Muscle of leg (tissue), 11 donors: Measurements from ENCODE around the gene ATP2B1. TPM values are rescaled to one million over a fixed set of nuclear protein-coding genes. Genes with fewer than 3 reads are reported as not detected.

Experiments
- DNase-seq: peaks from one replicate; pipeline ENCODE4 v3.0.0; 2013
- H3K27ac ChIP-seq: one replicate; pipeline ENCODE4 v1.5.1; 2013; ENCODE audit warnings: mild to moderate bottlenecking, low read length, control low read depth
- H3K27me3 ChIP-seq: one replicate; pipeline ENCODE4 v1.6.1; 2013; ENCODE audit warnings: low read length; ENCODE audit not compliant: control insufficient read depth, insufficient read depth
- H3K36me3 ChIP-seq: one replicate; pipeline ENCODE4 v1.6.1; 2013; ENCODE audit warnings: low read length; ENCODE audit not compliant: control insufficient read depth, insufficient read depth
- H3K4me1 ChIP-seq: one replicate; pipeline ENCODE4 v1.6.1; 2013; ENCODE audit warnings: low read length; ENCODE audit not compliant: control insufficient read depth, insufficient read depth
- H3K4me3 ChIP-seq: one replicate; pipeline ENCODE4 v1.5.1; 2013; ENCODE audit warnings: low read length, control low read depth
- H3K9me3 ChIP-seq: replicated peaks from 2 replicates; pipeline ENCODE4 v1.6.1; 2013; ENCODE audit warnings: low read depth, low read length; ENCODE audit not compliant: control insufficient read depth
- WGBS: methylation state at CpG from one replicate; pipeline ENCODE4 v1.1.5; 2013; ENCODE audit warnings: missing lambda C conversion rate; ENCODE audit not compliant: insufficient coverage; 5-methylcytosine and 5-hydroxymethylcytosine counted together
- polyA plus RNA-seq, 8 donors: library from polyadenylated mRNA; unstranded; fragments of 120-200 nt; gene quantifications; one replicate each; pipeline versions ENCODE4 v1.2.1 to v1.2.3, GENCODE V29; 2013; ENCODE audit warnings: inconsistent platforms in 1 of 8, low replicate concordance in 1 of 8; ENCODE audit not compliant: insufficient read length in 8 of 8, insufficient read depth in 1 of 8
- total RNA-seq: library from RNA; stranded (reverse); fragments of 120-200 nt; gene quantifications from one replicate; pipeline ENCODE4 v1.2.4, GENCODE V29; 2013

ATP2B1 gene
- total and polyA plus RNA-seq, 9 donors, result 59.3 to 112 (median 87.4) TPM

DNA sequence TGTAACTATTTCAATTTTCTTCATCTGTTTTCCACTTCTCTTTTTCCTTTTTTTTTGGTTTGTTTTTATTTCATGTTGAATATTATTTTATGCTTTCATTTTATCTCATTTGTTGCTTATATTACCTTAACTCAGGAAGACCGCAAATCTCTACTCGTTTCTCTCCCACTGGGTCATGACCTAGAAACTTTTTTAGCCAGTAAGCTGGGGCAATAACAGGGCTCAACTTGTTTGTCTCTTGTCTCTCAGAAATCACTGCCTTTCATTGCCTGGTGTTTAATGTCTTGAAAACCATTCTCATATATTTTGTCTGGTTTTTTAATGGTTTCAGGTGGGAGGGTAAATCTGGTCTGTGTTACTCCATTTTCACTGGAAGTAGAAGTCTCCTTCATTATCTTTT lies 36.6 kb upstream of the ATP2B1 start:
- Histone ChIP-seq H3K36me3 (no peaks in the 10 kb centered on the region), H3K27ac (no peak overlapping the region), H3K27me3 (no peaks in the 10 kb centered on the region), H3K9me3 (peaks cover 4% of the 10 kb centered on the region), H3K4me3 (no peak overlapping the region), H3K4me1 (no peaks in the 10 kb centered on the region)
- no peak for DNase-seq
- WGBS, result no CpG with 5 or more reads among the region's 2 CpGs

DNA sequence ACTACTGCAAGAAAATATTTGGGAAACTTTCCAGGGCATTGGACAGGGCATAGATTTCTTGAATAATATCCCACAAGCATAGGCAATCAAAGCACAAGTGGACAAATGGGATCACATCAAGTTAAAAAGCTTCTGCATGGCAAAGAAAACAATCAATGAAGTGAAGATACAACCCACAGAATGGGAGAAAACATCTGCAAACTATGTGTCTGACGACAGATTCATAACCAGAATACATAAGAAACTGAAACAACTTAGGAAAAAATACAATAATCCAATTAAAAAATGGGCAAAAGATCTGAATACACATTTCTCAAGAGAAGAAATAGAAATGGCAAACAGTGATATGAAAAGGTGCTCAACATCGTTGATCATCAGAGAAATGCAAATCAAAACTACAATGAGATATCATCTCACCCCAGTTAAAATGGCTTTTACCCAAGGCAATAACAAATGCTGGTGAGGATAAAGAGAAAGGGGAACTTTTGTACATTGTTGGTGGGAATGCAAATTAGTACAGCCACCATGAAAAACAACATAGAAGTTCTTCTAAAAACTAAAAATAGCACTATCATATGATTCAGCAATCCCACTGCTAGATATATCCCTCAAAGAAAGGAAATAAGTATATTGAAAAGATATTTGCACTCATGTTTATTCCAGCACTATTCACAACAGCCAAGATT lies 33.8 kb upstream of the ATP2B1 start:
- no peak overlapping the region for H3K4me3 ChIP-seq
- H3K4me1 ChIP-seq, result no peaks in the 10 kb centered on the region
- no peak overlapping the region for H3K27ac ChIP-seq
- peaks cover 4% of the 10 kb centered on the region for H3K9me3 ChIP-seq
- H3K27me3 ChIP-seq, result no peaks in the 10 kb centered on the region
- no peaks in the 10 kb centered on the region for H3K36me3 ChIP-seq
- DNase-seq, result no peak
- no CpG with 5 or more reads among the region's 2 CpGs for WGBS

DNA sequence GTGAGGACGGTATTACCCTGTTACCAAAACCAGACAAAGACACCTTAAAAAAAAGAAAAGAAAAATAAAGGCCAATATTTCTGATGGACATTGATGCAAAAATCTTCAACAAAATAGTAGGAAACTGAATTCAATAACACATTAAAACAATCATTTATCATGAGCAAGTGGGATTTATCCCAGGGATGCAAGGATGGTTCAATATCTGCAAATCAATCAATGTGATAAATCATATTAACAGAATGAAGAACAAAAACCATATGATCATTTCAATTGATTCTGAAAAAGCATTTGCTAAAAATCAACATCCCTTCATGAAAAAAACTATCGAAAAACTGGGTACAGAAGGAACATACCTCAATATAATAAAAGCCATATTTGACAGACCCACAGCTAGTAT lies 32.3 kb upstream of the ATP2B1 start:
- Histone ChIP-seq H3K27me3 (no peaks in the 10 kb centered on the region), H3K9me3 (peaks cover 4% of the 10 kb centered on the region), H3K4me3 (no peak overlapping the region), H3K4me1 (no peaks in the 10 kb centered on the region), H3K36me3 (no peaks in the 10 kb centered on the region), H3K27ac (no peak overlapping the region)
- no peak for DNase-seq
- no CpG with 5 or more reads among the region's 2 CpGs for WGBS

DNA sequence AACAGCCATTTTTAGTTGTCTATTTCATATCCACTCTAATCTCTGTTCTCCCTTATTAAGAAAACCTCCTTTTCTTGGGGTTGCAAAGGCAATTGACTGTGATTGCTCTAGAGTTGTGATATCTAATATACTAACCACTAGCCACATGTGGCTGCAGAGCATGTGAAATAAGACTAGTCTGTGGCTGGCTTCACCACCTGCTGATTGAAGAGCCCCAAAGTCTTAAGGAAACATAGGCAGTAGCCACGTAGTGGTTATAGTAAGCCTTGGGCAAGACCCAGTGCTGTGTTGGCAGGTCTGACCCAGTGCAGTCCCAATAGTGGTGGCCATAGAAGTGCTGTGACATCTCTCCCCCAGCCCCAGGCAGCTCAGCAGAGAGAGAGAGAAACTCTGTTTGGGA lies 28.4 kb upstream of the ATP2B1 start:
- Histone ChIP-seq H3K4me1 (no peaks in the 10 kb centered on the region), H3K4me3 (no peak overlapping the region), H3K36me3 (no peaks in the 10 kb centered on the region), H3K27ac (no peak overlapping the region), H3K9me3 (peaks cover 11% of the 10 kb centered on the region), H3K27me3 (no peaks in the 10 kb centered on the region)
- no peak for DNase-seq
- 100% methylated on average over 1 of the region's 1 CpG for WGBS

DNA sequence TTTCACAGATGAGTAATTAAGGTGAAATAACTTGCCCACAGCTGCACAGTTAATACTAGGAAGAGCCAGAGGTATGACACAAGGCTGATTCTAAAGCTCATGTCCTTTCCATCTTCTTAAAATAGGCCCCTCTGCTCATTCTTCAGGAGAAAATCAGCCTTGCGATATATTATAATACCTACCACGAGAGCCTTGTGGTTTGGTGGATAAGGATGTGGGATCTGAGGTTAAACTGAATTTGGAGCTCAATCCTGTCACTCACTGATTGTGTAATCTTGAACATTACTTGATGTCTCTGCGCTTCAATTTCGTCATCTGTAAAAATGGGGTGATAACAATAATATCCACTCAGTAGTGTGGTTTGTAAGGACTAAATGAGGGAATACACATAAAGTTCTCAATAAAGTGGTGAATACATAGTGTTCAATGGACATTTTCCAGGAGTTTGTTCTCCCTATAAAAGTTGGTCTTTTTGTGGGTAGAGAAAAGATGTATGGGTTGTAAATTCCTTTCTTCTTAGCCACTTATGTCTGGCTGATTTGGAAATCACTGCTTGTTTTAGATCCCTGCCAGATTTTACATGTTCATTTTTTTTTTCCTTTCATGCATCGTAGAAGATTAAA lies 25.1 kb upstream of the ATP2B1 start:
- H3K27me3 ChIP-seq, result no peaks in the 10 kb centered on the region
- no peak overlapping the region for H3K27ac ChIP-seq
- H3K36me3 ChIP-seq, result no peaks in the 10 kb centered on the region
- no peak for DNase-seq
- peaks cover 7% of the 10 kb centered on the region for H3K9me3 ChIP-seq
- no CpG with 5 or more reads among the region's 5 CpGs for WGBS
- no peaks in the 10 kb centered on the region for H3K4me1 ChIP-seq
- no peak overlapping the region for H3K4me3 ChIP-seq

DNA sequence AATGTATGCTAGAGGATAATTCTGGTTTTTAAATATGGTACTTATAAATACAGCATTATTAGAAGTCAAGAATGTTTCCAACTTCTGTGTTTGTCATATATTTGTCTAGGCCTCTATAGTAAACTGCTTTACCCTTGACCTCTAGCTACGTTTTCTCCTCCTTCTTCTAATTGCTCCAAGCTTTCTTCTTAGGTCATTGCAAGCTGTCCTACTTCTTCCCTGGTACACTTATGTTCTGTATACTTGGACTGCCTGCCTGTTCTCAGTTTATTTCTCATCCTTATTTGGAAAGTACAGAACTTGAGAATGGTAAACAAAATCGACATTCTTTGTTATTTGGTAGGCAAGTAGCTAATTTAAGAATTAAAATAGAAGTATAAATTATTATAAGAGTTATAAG lies 23.9 kb upstream of the ATP2B1 start:
- H3K36me3 ChIP-seq, result no peaks in the 10 kb centered on the region
- no peak for DNase-seq
- H3K9me3 ChIP-seq, result peaks cover 7% of the 10 kb centered on the region
- no peaks in the 10 kb centered on the region for H3K27me3 ChIP-seq
- 50% methylated on average over 1 of the region's 2 CpGs for WGBS
- H3K4me1 ChIP-seq, result no peaks in the 10 kb centered on the region
- no peak overlapping the region for H3K4me3 ChIP-seq
- no peak overlapping the region for H3K27ac ChIP-seq

DNA sequence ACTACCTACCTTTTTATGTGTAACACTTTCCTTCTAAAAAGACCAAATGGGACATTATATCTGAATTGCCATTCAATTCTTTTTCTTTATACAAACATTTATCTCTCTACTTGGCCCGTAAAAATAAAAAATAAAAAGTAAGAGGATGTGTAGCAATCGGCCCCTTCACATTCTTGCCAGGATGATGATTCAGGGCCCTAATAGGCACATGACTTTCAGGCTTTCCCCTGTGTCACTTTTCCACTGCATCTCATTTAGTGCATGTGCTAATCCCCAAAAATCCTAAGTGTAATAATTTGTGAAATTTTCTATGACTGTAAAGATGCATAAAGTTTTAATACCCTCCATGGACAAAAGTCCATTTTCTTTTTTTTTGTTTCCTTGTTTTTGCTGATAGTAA lies 23.0 kb upstream of the ATP2B1 start:
- Histone ChIP-seq H3K4me1 (no peaks in the 10 kb centered on the region), H3K36me3 (no peaks in the 10 kb centered on the region), H3K4me3 (no peak overlapping the region), H3K27ac (no peak overlapping the region), H3K27me3 (no peaks in the 10 kb centered on the region), H3K9me3 (peaks cover 7% of the 10 kb centered on the region)
- WGBS, result no CpG with 5 or more reads among the region's 2 CpGs
- no peak for DNase-seq

DNA sequence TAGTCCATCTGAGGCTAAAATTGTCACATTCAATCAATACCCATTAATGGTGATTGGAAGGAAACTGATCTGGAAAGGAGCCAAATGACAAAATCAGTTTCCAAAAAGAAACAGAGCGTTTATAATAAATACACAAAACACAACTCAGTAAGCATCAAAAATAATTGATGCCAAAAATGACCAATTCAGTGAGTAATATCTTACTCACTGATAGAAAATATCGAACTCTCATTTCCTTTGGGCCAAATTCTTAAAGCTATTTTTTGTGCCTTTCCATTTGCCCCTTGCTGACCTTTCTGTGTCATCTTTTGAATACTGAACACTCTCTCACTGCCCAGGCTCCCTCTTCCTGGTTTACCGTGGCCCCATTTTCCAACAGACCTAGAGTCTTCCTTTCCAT lies 22.5 kb upstream of the ATP2B1 start:
- Histone ChIP-seq H3K4me1 (no peaks in the 10 kb centered on the region), H3K9me3 (peaks cover 7% of the 10 kb centered on the region), H3K4me3 (no peak overlapping the region), H3K36me3 (no peaks in the 10 kb centered on the region), H3K27ac (no peak overlapping the region), H3K27me3 (no peaks in the 10 kb centered on the region)
- DNase-seq, result no peak
- WGBS, result 89% methylated on average over 1 of the region's 3 CpGs

DNA sequence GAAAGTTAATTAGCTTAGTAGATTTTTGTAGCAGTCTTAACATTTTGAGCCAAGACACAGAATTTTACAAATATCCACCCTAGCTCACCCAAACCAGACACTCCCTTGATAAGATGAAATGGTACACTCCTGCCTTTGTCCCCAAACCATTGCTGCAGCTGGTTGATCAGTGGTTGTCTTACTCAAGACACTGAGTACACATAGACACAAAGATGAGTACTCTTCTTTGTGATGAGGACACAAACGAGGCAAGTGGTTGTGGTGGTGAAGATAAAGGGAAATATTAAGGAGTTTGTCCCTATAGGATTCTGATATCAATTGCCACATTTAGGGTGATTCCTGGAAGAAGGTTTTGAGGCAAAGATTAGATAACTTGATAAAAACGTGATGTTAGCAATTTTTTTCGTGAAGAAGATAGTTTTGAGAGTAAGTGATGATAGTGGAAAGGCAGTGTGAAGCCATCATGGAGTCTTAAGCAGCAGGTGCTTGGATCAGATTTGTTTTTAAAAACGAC lies 21.4 kb upstream of the ATP2B1 start:
- no peaks in the 10 kb centered on the region for H3K27me3 ChIP-seq
- WGBS, result 81% methylated on average over 4 of the region's 4 CpGs

DNA sequence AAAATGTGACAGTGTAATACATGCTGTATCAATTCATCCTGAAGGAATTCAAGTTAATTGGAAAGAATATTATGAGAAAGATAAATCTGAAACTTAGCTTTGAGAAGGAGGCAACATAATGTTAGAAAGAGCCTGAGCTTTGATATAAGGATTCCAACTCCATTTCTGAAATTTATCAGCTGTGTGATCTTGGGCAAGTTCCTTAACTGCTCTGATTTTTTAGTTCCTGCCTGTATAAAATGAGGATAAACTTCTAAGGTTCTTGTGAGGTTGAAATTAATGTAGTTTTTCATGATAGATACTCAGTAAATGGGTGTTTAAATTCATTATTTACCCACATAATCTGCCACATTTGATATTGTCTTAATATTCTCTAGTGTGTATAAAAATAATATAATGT lies 14.6 kb upstream of the ATP2B1 start:
- no peak for DNase-seq
- H3K27ac ChIP-seq, result no peak overlapping the region
- no peaks in the 10 kb centered on the region for H3K9me3 ChIP-seq
- H3K4me3 ChIP-seq, result no peak overlapping the region
- H3K27me3 ChIP-seq, result no peaks in the 10 kb centered on the region
- H3K4me1 ChIP-seq, result no peaks in the 10 kb centered on the region
- H3K36me3 ChIP-seq, result no peaks in the 10 kb centered on the region

More for the DNA sequence above, 21.4 kb upstream of the ATP2B1 start:
- Histone ChIP-seq H3K4me1 (no peaks in the 10 kb centered on the region), H3K4me3 (no peak overlapping the region), H3K27ac (no peak overlapping the region), H3K36me3 (no peaks in the 10 kb centered on the region), H3K9me3 (peaks cover 7% of the 10 kb centered on the region)
- no peak for DNase-seq
